HepG2 (cell line): ENCODE results near the gene DPEP1. TPM values are rescaled to one million over a fixed set of nuclear protein-coding genes. Genes with fewer than 3 reads are reported as not detected.

Experiments
- ATAC-seq: fragments of 200-7000 bp; cut with Tn5 transposase; 3 replicates; pipeline ENCODE4 v1.9.1; 2020; ENCODE audit warnings: mild to moderate bottlenecking, moderate library complexity
- BruUV-seq: library from RNA; stranded (reverse); fragments of 400-500 nt; replicated peaks from 2 replicates; lab custom pipeline; 2021; lab: Mats Ljungman, UMichigan
- CTCF ChIA-PET: fragments of 300-600 bp; formaldehyde crosslinking; extraction: SDS; loops from one replicate; lab custom pipeline; 2021; ENCODE audit warnings: low total read pairs, inconsistent platforms, low intra/inter-chr PET ratio; lab: Yijun Ruan, JAX
- POLR2A ChIA-PET: fragments of 350-600 bp; sonication (Branson Sonifier 250); formaldehyde crosslinking; loops from one replicate; lab custom pipeline; 2020; ENCODE audit warnings: antibody characterized with exemption, inconsistent platforms; lab: Yijun Ruan, JAX
- DNase-seq: peaks from one replicate; pipeline ENCODE4 v3.0.0-alpha.2; 2015; ENCODE audit warnings: low spot score
- FAIRE-seq: peaks from 3 replicates; lab custom pipeline; 2011; peaks lifted over from hg19 to GRCh38; lab: Jason Lieb, UNC
- H2AFZ ChIP-seq: one replicate; pipeline ENCODE4 v1.6.1; 2011; ENCODE audit warnings: low read length, inconsistent platforms
- H3K27ac ChIP-seq: fragments of 300-600 bp; 3 replicates; pipeline ENCODE4 v1.8.0; 2011; ENCODE audit warnings: mixed run types, mild to moderate bottlenecking, mixed read lengths, low read length, inconsistent platforms; ENCODE audit not compliant: insufficient read depth; ENCODE audit errors: extremely low read length
- H3K27me3 ChIP-seq, 2 experiments: fragments of 200-600 bp in 1 of 2; 2 replicates in 1 of 2; 3 replicates in 1 of 2; pipeline versions ENCODE4 v1.6.0 to v1.8.0; 2011; ENCODE audit warnings: low read length in 2 of 2, mild to moderate bottlenecking in 2 of 2, moderate library complexity in 2 of 2, inconsistent platforms in 1 of 2; ENCODE audit not compliant: insufficient read depth in 2 of 2, control insufficient read depth in 1 of 2
- H3K36me3 ChIP-seq, 2 experiments: fragments of 200-600 bp in 1 of 2; replicated peaks in 1 of 2; 2 replicates in 1 of 2; 3 replicates in 1 of 2; pipeline versions ENCODE4 v1.5.1 to v1.8.0; 2011; ENCODE audit warnings: low read length in 2 of 2, inconsistent platforms in 1 of 2; ENCODE audit not compliant: insufficient read depth in 2 of 2, control insufficient read depth in 1 of 2
- H3K4me1 ChIP-seq: 2 replicates; pipeline ENCODE4 v1.5.1; 2012; ENCODE audit warnings: low read length, inconsistent platforms; ENCODE audit not compliant: insufficient read depth
- H3K4me2 ChIP-seq: 2 replicates; pipeline ENCODE4 v1.6.0; 2011; ENCODE audit warnings: low read depth, low read length, inconsistent platforms
- H3K4me3 ChIP-seq, 3 experiments: fragments of 200-600 bp in 1 of 3; sonication (generic), shearing (Covaris generic) in 1 of 3; replicated peaks in 1 of 3; 2 replicates each; pipeline ENCODE4 v1.5.1; 2011 to 2016; ENCODE audit warnings: low read length in 3 of 3, inconsistent platforms in 2 of 3, low read depth in 2 of 3, mild to moderate bottlenecking in 2 of 3, control low read depth in 1 of 3, mixed read lengths in 1 of 3; ENCODE audit not compliant: insufficient read depth in 1 of 3
- H3K79me2 ChIP-seq: one replicate; pipeline ENCODE4 v1.6.1; 2011; ENCODE audit warnings: low read length, inconsistent platforms; ENCODE audit not compliant: insufficient read depth
- H3K9ac ChIP-seq: 2 replicates; pipeline ENCODE4 v1.6.0; 2011; ENCODE audit warnings: mild to moderate bottlenecking, low read depth, low read length, inconsistent platforms; ENCODE audit not compliant: insufficient read depth
- H3K9me3 ChIP-seq: 2 replicates; pipeline ENCODE4 v1.5.1; 2012; ENCODE audit warnings: mild to moderate bottlenecking, low read length
- H4K20me1 ChIP-seq: 2 replicates; pipeline ENCODE4 v1.6.0; 2011; ENCODE audit warnings: inconsistent platforms, mild to moderate bottlenecking, low read length, moderate library complexity; ENCODE audit not compliant: insufficient read depth
- ESRRA ChIP-seq: sonication (generic); formaldehyde crosslinking; IDR thresholded peaks from 2 replicates; pipeline ENCODE4 v1.5.1; 2020; ENCODE audit warnings: mild to moderate bottlenecking, low read depth, missing genetic modification reagents
- NCOR1 ChIP-seq: fragments of 200-600 bp; sonication (generic); IDR thresholded peaks from 2 replicates; pipeline ENCODE4 v1.7.0; 2017; ENCODE audit warnings: antibody characterized with exemption, low read length, borderline replicate concordance
- PCBP1 ChIP-seq: fragments of 200-400 bp; formaldehyde crosslinking; IDR thresholded peaks from 2 replicates; pipeline ENCODE4 v1.6.1; 2017; ENCODE audit warnings: mild to moderate bottlenecking, low read depth, low read length, borderline replicate concordance
- SOX6 ChIP-seq, 2 experiments: fragments of 450-650 bp in 1 of 2; sonication (generic) in 1 of 2; formaldehyde crosslinking in 1 of 2; IDR thresholded peaks; 2 replicates each; pipeline versions ENCODE4 v1.4.0 to v1.6.1; 2017 to 2020; ENCODE audit warnings: antibody characterized with exemption in 1 of 2, mild to moderate bottlenecking in 1 of 2, missing genetic modification reagents in 1 of 2
- STAT5B ChIP-seq: sonication (generic); formaldehyde crosslinking; IDR thresholded peaks from 2 replicates; pipeline ENCODE4 v1.4.0; 2020; ENCODE audit warnings: missing genetic modification reagents
- TGIF2 ChIP-seq: IDR thresholded peaks from 2 replicates; pipeline ENCODE4 v1.6.1; 2016; ENCODE audit warnings: control low read depth, missing compliant biosample characterization
- ZNF180 ChIP-seq: sonication (generic); formaldehyde crosslinking; IDR thresholded peaks from 2 replicates; pipeline ENCODE4 v1.4.0; 2020; ENCODE audit warnings: low read depth, missing genetic modification reagents, borderline replicate concordance
- ZNF414 ChIP-seq: sonication (generic); formaldehyde crosslinking; IDR thresholded peaks from 2 replicates; pipeline ENCODE4 v1.5.0; 2020; ENCODE audit warnings: missing genetic modification reagents
- ZNF446 ChIP-seq: sonication (generic); formaldehyde crosslinking; IDR thresholded peaks from 2 replicates; pipeline ENCODE4 v1.5.0; 2020; ENCODE audit warnings: mild to moderate bottlenecking, missing genetic modification reagents
- ZSCAN25 ChIP-seq: sonication (generic); formaldehyde crosslinking; IDR thresholded peaks from 2 replicates; pipeline ENCODE4 v1.8.0; 2022; ENCODE audit warnings: mild to moderate bottlenecking, missing genetic modification reagents
- WGBS: methylation state at CpG from one replicate; pipeline ENCODE4 v1.1.6; 2017; ENCODE audit warnings: low lambda C conversion rate; 5-methylcytosine and 5-hydroxymethylcytosine counted together
- in situ Hi-C: cut with HindIII; loops from 2 replicates; pipeline ENCODE4 v1.10.0; 2017; ENCODE audit warnings: low pct_unique_long_range_greater_than_20kb; ENCODE audit not compliant: extremely low pct_ligation_motif_present
- intact Hi-C: fragments of 100-400 bp; cut with micrococcal nuclease; formaldehyde crosslinking; loops from one replicate; pipeline ENCODE4 v1.10.0; 2022; ENCODE audit not compliant: unreplicated experiment
- polyA plus RNA-seq, 8 experiments: library from polyadenylated mRNA; depleted of rRNA in 3 of 8; stranded (reverse) in 7 of 8; unstranded in 1 of 8; fragments of >200 nt; fragmentation: Illumina TruSeq in 4 of 8; extraction: Trizol in 4 of 8; gene quantifications; 2 replicates each; pipeline versions ENCODE4 v1.2.1 to v1.2.3, GENCODE V29; 2011 to 2016; ENCODE audit warnings: low read depth in 4 of 8, missing spikeins in 1 of 8, mixed read lengths in 1 of 8; ENCODE audit not compliant: insufficient read depth in 1 of 8
- total RNA-seq, 5 experiments: library from RNA; depleted of rRNA; stranded (reverse); fragments of >200 nt; fragmentation: Illumina TruSeq; extraction: Trizol; gene quantifications; 2 replicates each; pipeline ENCODE4 v1.2.3, GENCODE V29; 2016; ENCODE audit warnings: low read depth in 1 of 5
- TF ChIP-seq, protein P1 (sequence below): sonication (generic); formaldehyde crosslinking; IDR thresholded peaks from 2 replicates; pipeline ENCODE4 v1.5.1; 2020; ENCODE audit warnings: missing genetic modification reagents, mild to moderate bottlenecking, borderline replicate concordance
- TF ChIP-seq, protein P2 (sequence below): sonication (generic); formaldehyde crosslinking; conservative IDR thresholded peaks from 2 replicates; pipeline ENCODE4 v1.8.0; 2022; ENCODE audit warnings: low read depth, missing genetic modification reagents
- TF ChIP-seq, protein P3 (sequence below): sonication (generic); formaldehyde crosslinking; conservative IDR thresholded peaks from 2 replicates; pipeline ENCODE4 v1.8.0; 2022; ENCODE audit warnings: mild to moderate bottlenecking, moderate library complexity, missing genetic modification reagents

The DPEP1 gene
- total and polyA plus RNA-seq, 2 of the 13 experiments (the other 11 are each of a cell fraction or from before 2014, with no cell fraction given) = 37.6 to 52.2 TPM

DNA sequence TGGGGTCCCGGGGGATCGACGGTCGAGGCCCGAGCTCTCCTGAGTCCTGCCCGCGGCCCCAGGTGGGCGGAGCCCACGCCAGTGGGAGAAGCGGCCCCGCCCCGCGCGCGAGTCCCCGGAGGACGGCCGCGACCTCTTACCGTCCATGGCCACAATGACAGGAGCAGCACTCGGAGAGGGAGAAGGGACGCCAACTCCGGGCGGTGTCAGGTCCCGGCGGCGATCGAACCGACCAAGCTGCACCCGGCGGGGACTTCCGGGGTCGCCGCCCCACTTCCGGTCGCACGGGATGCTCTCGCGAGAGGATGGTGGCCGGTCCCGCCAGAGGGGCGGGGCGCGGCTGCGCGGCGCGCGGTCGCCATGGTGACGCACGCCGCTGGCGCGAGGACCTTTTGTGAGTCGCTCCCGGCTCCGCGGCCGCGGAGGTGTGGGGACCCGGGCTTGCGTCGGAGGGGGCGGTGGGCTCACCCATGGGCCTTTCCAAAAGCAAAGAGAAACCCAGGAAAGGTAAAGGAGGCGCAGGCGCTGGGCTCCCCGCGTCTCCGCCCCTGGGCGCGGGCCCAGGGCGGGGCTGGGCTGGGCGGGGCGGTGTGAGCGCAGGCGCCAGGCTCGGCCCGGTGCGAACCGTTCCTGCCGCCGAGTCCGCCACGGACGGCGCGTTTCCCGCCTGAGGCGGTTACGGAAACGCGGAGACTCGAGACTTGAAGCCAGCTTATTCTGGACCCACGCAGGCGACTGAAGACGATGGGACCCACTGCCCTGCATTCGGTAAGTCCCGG lies 44.2 kb downstream of the DPEP1 start, which contains the start of the genes CHMP1A and SPATA33 (continued):
- TF ChIP-seq NCOR1 = no peak
- TF ChIP-seq, protein P1, sequence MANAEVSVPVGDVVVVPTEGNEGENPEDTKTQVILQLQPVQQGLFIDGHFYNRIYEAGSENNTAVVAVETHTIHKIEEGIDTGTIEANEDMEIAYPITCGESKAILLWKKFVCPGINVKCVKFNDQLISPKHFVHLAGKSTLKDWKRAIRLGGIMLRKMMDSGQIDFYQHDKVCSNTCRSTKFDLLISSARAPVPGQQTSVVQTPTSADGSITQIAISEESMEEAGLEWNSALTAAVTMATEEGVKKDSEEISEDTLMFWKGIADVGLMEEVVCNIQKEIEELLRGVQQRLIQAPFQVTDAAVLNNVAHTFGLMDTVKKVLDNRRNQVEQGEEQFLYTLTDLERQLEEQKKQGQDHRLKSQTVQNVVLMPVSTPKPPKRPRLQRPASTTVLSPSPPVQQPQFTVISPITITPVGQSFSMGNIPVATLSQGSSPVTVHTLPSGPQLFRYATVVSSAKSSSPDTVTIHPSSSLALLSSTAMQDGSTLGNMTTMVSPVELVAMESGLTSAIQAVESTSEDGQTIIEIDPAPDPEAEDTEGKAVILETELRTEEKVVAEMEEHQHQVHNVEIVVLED (CRISPR knock-in tag) = peak; percentile 90

- ChIA-PET POLR2A (interaction anchor here (2.4 to 2.8 kb wide), 2 partner anchors 29 to 42 kb away, joined by 13 to 21 read pairs; partner anchors contain the start of genes CDK10 and SPATA2L), CTCF (interaction anchor here (1.1 kb wide), 1 partner anchor 17 kb away, joined by 3 read pairs; no protein-coding TSS in a partner anchor)
- Histone ChIP-seq H3K27me3 (no peaks in the 10 kb centered on the region; a peak in 1 of 5 replicates), H3K27ac (peak overlapping the region; percentile 64), H3K4me1 (peaks cover 38% of the 10 kb centered on the region), H3K4me2 (peak overlapping the region; percentile 97), H3K4me3 (peak overlapping the region; percentile 91 to 100 (median 99)), H4K20me1 (no peaks in the 10 kb centered on the region), H3K9me3 (no peaks in the 10 kb centered on the region), H2AFZ (peak overlapping the region; percentile 81), H3K9ac (peak overlapping the region; percentile 96), H3K36me3 (peaks cover 13 to 36% of the 10 kb centered on the region in 2 experiments), H3K79me2 (peaks cover 49% of the 10 kb centered on the region)
- peak; percentile 75 for FAIRE-seq
- intact Hi-C loops = loop anchor here (2.0 kb wide), 1 partner anchor 42 kb away; the partner anchor contains the start of gene SPATA2L
- in situ Hi-C loops = loop anchor here (5.0 kb wide), 1 partner anchor 44 kb away; the partner anchor contains the start of gene SPATA2L
- ATAC-seq = peak; percentile 53
- DNase-seq = no peak
- BruUV-seq = no TSS peak
- 2% methylated on average over 27 of the region's 27 CpGs for WGBS
- no peak for TF ChIP-seq ZNF180
- TF ChIP-seq, protein P2, sequence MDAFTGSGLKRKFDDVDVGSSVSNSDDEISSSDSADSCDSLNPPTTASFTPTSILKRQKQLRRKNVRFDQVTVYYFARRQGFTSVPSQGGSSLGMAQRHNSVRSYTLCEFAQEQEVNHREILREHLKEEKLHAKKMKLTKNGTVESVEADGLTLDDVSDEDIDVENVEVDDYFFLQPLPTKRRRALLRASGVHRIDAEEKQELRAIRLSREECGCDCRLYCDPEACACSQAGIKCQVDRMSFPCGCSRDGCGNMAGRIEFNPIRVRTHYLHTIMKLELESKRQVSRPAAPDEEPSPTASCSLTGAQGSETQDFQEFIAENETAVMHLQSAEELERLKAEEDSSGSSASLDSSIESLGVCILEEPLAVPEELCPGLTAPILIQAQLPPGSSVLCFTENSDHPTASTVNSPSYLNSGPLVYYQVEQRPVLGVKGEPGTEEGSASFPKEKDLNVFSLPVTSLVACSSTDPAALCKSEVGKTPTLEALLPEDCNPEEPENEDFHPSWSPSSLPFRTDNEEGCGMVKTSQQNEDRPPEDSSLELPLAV (CRISPR knock-in tag) = no peak
- no peak for TF ChIP-seq ZSCAN25 (CRISPR knock-in tag)
- no peak for TF ChIP-seq PCBP1
- TF ChIP-seq, protein P3, sequence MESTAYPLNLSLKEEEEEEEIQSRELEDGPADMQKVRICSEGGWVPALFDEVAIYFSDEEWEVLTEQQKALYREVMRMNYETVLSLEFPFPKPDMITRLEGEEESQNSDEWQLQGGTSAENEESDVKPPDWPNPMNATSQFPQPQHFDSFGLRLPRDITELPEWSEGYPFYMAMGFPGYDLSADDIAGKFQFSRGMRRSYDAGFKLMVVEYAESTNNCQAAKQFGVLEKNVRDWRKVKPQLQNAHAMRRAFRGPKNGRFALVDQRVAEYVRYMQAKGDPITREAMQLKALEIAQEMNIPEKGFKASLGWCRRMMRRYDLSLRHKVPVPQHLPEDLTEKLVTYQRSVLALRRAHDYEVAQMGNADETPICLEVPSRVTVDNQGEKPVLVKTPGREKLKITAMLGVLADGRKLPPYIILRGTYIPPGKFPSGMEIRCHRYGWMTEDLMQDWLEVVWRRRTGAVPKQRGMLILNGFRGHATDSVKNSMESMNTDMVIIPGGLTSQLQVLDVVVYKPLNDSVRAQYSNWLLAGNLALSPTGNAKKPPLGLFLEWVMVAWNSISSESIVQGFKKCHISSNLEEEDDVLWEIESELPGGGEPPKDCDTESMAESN (CRISPR knock-in tag) = no peak
- no peak for TF ChIP-seq SOX6 (IDR thresholded peaks at IDR 0.05)
- TF ChIP-seq SOX6 (CRISPR knock-in tag; IDR thresholded peaks at IDR 0.05) = peak; percentile 46; the same call in 1 of the 2 replicates
- no peak for TF ChIP-seq ZNF446
- 0 out of 2 replicates have a peak, but pooled peaks have one; percentile 0 for TF ChIP-seq TGIF2 (CRISPR knock-in tag)
- TF ChIP-seq STAT5B (CRISPR knock-in tag) = no peak
- no peak for TF ChIP-seq ZNF414 (CRISPR knock-in tag)
- no peak for TF ChIP-seq ESRRA
These were observed 44.9 kb downstream of the DPEP1 start for GRCh38 chr16:89658221-89658879.
